ENCODE results near the gene UNC45A.

DNA sequence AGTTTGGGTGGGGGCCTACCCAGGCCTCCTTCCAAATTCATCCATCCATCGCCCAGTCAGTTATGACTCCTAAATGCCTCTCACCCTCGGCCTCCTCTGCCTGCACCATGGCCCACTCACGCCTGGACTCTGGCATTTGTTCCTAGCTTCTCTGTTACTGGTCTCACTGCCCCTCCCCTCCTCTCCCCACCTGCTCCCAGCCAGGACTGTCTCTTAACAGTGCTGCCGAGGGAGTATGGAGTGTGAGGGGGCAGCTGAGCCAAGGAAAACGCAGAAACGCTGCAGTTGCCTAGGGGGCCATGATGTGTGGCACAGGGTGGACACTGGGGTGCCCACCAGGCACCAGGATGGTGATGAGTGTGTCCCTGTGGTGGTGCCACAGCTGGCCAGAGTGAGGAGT is 22.7 kb downstream of the UNC45A start:
- TF ChIP-seq EZH2 (IDR thresholded peaks at IDR 0.05; ENCODE audit: insufficient read depth, poor library complexity, severe bottlenecking) (no peak), EZH2phosphoT487 (IDR thresholded peaks at IDR 0.05; ENCODE audit: insufficient read depth, low read depth) (no peak)
